Measurements from ENCODE around the gene RPS16.

The RPS16 gene

DNA sequence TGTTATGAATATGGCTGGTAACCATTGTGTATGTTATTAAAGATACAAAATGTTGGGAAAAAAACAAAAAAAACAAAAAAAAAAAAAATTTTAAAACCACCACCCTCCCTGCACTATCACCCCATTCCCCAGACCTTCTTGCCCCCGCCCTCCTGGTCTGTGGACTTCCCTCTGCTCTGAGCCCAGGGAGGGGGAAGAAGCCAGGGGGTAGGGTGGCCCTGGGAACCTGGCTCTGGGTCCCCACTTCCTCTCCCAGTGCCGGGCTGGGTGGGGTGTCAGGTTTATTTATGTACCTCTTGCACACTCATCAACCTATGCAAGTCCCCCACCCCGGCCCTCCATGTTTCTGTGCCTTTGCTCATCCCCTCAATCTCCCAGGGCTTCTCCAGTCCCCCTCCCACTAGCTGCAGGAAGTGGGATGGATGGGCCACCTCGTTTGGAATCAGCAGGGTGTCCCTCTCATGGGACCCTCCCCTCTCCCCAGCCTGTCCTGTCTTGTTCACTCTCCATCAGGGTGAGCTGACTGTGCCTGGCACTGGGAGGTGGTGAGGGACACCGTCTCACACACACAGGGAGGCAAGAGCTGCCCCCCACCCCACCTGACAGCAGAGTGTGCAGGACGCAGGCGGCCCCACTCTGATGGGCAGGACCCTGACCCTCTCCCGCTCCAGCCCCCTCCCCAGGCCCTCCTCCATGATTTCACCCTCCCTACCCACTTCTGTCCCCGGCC lies 50.7 kb downstream of the RPS16 start:
- no peak for DNase-seq

All from activated CD8-positive, alpha-beta memory T cell treated with anti-CD3 and anti-CD28 coated beads for 24 hours (primary cell).